C1 segment of cervical spinal cord (tissue), 14 donors: ENCODE results near the gene TRIM77.
"Not testable (repeated sequence)": the region's sequence is repeated elsewhere in the genome, so short reads cannot be mapped to it uniquely, and the experiment has no call there.

Experiments
- DNase-seq, 14 donors: peaks; one replicate each; lab custom pipeline; 2025; lab: John Stamatoyannopoulos, UW

TRIM77 gene

DNA sequence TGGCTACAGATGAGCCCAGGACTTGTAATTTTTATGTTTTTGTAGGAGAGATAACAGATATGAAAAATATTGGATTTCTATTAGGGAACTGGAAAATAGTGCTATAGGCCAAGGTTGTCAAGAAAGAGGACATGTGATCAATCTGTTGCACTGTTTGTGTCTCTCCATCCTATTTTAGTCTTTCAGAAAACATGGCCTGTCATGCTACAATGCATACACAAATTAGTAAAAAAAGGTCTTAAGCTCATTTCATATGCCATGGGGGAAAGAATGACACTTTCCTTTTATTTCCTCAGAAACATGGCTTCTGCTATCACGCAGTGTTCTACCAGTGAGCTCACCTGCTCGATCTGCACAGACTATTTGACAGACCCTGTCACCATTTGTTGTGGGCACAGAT, at the start of gene TRIM77:
Gene TRIM77, plus strand, starts transcription at position 301 of the 400 bp plus-strand sequence. Its CDS starts 0 bp downstream, at position 301.
- not testable (repeated sequence) for DNase-seq

GRCh38 chr11:89667001-89667400, 43.1 kb upstream of the TRIM77 start:
- no peak for DNase-seq

- DNase-seq: not testable (repeated sequence)
Observed at GRCh38 chr11:89668158-89668557, 41.9 kb upstream of the TRIM77 start.

DNA sequence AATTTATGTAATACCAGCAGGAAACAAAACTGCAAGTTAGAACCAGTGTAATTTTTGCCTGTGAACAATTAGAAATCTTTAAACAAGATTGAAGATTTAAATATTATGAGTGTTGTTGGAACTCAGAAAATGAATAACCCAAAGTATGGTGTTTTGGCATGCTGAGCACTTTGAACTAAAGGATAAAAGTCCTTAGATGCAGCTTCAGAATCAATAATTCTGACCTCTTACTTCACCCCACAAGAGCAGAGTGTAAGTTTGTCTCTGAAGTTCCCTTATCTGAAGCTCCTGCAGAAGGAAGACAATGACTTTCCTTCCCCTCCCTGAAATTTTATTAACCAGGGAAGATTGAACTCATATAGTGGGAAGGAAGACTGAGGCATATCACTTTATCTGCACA, 40.5 kb upstream of the TRIM77 start:
- DNase-seq: not testable (repeated sequence)

DNA sequence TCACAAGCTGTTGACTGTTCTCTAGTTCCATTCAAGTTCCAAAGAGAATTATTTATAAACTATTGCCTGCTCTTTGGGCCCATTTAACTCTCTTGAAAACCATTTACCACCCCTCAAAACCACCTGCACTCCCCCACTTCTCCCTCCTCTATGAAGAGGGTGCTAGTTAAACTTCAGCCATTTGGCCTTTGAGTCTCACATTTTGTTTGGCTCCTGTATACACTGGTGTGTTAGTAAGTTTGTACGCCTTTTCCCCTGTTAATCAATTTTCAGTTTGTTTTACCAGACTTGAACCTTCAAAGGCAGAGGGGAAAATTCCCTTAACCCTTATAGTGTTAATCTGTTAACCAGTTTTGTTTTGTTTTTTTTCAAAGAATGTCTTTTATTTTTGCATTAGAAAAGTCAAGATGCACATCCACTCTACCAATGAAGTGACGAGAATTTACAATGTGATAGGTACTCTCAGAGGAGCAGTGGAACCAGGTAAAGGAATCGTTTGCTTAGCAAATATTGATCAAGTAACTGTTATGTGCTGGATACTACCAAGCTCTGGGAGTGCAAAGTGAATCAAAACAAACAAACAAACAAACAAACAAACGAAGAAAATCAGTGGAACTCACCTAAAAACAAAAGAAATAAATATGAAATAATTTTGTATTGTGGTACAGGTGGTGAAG, 40.0 kb upstream of the TRIM77 start:
- not testable (repeated sequence) for DNase-seq

- DNase-seq: not testable (repeated sequence)
Observed at GRCh38 chr11:89672547-89672946, 37.6 kb upstream of the TRIM77 start.

GRCh38 chr11:89673380-89673779, 36.7 kb upstream of the TRIM77 start:
- not testable (repeated sequence) for DNase-seq

- not testable (repeated sequence) for DNase-seq
Observed at GRCh38 chr11:89675383-89675782, 34.7 kb upstream of the TRIM77 start.

DNA sequence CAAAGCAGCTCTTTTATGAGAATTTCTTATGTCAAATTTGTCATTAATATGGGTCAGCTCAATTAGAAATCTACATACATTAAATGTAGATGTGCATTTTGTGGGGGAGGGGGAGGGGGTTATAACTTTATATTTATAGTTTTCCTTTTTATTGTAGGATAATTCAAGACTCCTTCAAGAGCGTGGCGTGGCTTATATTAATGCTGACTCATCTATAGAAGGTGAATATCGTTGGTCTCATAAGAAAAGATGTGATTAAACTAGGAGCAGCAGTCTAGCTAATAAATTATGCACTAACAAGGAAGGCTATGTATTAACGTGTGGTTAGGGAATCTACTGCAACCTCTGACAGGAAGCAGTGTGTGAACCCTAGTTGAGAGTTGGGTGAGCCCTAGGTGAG, 34.2 kb upstream of the TRIM77 start:
- DNase-seq: not testable (repeated sequence)

DNA sequence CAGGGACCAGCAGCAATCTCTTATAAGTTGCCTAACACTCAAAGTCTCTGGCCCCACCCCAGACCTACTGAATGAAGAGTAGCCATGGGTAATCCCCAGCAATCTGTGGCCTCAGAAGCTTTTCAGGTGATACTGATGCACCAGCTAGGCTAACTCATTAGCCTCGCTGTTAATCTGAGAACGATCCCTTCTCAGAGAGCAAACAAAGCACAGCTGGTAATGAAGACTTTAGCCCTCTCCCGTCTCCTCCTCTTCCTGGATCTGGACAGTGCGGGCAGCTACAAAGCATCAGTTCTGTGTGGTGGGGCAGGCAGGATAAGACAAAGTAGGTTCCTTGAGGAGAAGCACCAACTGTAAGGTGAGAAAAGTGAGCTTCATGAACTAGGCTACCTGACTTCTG, 3.0 kb upstream of the TRIM77 start:
- not testable (repeated sequence) for DNase-seq

DNA sequence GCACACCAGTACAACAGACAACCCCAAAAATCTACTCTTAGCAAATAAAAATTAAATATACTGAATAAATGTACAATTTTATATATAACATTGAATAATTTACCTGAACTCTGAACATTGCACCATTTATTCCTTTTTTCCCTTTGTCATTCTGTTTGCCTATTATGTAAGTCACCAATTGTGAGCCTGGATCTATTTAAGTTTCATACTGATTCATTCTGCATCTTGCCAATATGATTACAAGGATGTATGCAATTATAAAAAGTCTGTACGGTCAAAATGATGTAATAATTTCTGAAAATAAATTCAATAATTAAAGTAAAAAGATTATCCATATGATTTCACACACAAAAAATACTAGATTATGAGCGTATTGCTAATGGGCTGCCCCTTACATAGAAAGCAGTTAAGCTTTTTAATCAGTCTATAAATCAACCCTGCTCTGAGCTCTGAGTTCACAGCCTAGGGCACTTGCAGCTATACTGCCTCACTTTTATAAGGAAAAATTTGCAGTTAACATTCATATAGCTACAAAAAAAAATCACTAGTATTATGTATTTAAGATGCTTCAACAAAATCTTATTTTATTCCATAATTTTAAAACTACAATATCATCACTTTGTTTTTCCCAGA, 14.9 kb downstream of the TRIM77 start:
- not testable (repeated sequence) for DNase-seq

- DNase-seq: not testable (repeated sequence)
Observed at GRCh38 chr11:89730215-89730614, 20.1 kb downstream of the TRIM77 start.

DNA sequence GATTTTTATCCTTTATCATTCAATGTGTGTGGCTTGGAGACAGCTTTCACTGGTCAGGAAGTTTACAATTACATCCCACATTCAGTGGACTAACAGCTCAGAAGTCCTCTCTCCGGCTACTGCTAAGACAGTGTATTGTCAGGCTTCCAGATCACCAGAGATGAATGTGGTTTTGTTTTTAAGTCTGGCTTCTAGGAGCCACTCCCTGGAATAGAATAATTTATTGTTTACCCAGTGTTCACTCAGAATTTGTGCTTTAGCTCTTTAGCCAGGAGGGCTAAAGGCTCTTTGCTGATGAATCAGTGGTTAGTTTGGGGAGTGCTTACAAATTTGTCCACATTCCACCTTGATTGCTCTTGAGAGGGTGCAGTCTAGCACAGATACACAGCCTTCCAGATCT, 26.5 kb downstream of the TRIM77 start:
- DNase-seq: no peak

DNA sequence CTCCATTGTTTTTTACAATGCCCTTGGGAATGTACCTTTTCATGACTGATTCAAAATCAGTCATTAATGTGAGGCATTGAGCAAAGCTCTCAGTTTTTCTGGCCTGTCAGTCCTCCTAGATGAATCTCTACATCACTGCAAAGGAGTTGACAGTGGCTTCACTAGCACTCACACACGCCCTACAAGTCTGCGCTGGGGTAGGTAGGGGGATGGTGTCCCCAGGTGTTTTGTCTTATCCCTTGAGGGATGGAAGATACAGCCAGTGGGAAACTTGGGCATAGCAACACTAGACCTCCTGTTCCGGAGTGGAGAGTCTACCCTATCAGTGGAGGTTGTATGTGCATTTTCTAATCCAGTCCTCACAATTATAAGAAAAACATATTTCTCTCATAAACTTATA, 27.0 kb downstream of the TRIM77 start:
- DNase-seq: no peak

DNA sequence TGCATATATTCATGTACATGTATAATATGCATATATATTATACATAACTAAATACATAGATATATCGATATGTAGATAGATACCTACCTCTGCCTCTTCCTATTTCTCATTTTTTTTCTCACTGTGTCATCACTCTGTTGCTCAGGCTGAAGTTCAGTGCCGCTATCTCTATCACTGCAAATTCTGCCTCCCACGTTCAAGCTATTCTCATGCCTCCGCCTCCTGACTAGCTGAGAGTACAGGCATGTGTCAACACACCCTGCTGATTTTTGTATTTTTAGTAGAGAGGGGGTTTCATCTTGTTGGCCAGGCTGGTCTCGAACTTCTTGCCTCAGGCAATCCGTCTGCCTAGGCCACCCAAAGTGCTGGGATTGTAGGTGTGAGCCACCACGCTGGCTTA, 31.3 kb downstream of the TRIM77 start:
- DNase-seq: not testable (repeated sequence)

GRCh38 chr11:89744158-89744557, 34.1 kb downstream of the TRIM77 start:
- not testable (repeated sequence) for DNase-seq

DNA sequence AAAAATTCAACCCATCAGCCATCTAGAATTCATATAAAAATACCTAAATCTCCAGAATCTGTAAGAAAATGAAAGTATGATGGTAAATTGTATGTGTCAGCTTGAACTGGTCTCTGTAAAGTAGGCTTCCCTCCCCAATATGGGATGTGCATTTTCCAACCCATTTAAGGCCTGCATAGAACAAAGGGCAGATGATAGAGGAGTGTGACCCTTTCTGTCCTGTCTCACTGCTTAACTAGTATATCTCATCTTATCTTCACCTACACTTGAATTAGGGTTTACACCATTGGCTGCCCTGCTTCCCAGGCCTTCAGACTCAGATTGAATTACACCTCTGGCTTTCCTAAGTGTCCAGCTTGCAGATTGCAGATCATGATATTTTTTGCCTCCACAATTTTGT, 40.7 kb downstream of the TRIM77 start:
- DNase-seq: not testable (repeated sequence)
